HG02610 (cell line): ENCODE data around the gene CEP68.
"Not testable (repeated sequence)": the region's sequence is repeated elsewhere in the genome, so short reads cannot be mapped to it uniquely, and the experiment has no call there.

ENCODE experiments used
- ATAC-seq: cut with Tn5 transposase; IDR thresholded peaks from one replicate; pipeline ENCODE4 v1.9.1; 2021; ENCODE audit warnings: mild to moderate bottlenecking, moderate library complexity; ENCODE audit not compliant: unreplicated experiment

The CEP68 gene

DNA sequence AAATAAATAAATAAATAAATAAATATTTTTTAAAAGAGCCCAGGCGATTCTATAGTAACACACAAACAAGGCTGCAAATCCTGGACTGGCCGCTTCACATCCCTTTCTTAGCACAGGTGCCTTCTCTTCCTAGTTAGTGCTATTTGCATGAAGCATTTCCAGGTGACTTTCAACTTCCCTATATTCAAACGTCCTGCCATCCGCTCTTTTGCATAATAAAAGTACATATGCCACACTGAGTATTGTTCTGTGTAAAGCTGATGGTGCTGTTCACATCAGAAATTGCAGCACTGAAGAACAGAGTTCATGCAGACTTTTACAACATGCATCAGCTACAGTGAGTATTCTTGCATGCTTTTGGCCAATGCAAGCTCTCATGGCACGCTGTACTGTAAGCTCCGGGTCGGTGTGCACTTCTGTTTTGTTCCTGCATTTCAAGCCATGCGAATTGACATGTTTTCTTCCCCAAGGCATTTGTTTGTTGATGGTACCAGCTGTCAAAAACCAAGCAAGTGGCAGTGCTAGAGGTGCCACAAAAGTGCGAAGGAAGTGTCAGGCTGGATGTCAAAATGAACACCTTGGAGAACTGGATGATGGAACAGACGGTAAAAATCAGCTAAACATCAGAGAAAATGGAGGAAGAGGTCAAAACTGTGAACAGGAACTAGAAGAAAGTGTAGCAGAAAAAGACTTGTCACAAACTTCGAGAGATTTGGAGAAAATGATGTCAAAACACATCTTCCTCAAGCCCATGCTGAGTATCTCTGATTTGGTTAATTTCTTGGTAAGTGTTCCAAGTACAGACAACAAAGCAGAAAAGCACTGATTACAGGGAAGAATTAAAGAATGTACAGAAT is 25.5 kb upstream of the CEP68 start:
- ATAC-seq, result no peak

GRCh38 chr2:65031341-65032018 is 24.7 kb upstream of the CEP68 start:
- peak; percentile 18 for ATAC-seq

DNA sequence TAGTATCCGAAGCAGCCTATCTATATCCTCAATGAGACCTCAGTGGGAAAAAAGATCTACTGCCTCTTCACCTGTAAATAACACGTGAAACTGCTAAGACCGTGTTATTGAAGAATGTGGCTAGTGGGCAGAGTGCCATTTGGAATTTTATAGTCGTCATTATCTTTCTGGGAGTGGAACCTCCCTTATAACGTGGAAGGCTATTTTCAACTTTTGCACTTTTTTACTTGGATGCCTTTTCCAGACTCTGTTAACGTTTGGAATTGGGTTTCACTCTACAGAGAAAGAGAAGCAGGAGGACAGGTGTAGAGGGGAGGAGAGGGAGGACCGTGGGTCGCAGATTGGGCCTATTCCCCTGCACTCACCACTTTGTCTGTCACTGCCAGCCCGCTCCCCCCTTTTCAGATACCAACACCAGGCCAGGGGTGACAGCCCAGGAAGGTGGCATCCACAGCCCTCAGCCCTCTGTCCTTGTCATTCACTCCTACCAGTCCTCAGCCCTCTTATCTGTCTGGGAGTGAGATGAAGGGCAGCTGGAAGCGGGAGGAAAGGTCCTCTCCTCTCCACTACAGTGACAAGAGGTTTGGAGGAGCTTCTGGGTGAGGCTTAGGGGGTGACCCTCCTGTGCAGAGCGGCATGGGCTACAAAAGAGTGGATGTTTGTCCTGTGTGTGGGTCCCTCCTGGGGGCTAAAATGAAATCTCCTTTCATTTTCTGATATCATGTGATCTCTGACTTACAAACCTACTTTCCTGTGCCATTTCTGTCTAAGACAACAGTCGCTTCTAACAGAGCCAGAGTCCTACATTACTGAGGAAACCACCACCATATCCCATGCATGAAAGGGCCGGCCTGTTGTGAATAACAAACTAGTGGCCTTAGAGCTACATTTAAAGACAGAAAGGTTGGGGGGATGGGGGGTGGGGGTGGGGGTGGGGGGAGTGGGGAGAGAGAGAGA is 23.9 kb upstream of the CEP68 start:
- ATAC-seq, result peak; percentile 11

GRCh38 chr2:65033178-65033577 is 23.0 kb upstream of the CEP68 start:
- ATAC-seq, result no peak

DNA sequence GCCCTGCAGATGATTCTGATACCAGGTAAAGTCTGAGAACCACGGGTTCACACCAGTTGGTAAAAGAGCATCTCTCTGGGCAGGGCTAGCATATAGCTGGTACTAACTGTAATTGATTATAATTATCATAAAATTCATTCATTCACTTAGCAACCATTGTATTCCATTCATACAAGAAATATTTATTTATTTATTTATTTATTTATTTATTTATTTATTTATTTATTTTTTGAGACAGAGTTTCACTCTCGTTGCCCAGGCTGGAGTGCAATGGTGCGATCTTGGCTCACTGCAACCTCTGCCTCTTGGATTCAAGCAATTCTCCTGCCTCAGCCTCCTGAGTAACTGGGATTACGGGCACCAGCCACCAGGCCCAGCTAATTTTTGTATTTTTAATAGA is 22.5 kb upstream of the CEP68 start:
- ATAC-seq, result not testable (repeated sequence)

DNA sequence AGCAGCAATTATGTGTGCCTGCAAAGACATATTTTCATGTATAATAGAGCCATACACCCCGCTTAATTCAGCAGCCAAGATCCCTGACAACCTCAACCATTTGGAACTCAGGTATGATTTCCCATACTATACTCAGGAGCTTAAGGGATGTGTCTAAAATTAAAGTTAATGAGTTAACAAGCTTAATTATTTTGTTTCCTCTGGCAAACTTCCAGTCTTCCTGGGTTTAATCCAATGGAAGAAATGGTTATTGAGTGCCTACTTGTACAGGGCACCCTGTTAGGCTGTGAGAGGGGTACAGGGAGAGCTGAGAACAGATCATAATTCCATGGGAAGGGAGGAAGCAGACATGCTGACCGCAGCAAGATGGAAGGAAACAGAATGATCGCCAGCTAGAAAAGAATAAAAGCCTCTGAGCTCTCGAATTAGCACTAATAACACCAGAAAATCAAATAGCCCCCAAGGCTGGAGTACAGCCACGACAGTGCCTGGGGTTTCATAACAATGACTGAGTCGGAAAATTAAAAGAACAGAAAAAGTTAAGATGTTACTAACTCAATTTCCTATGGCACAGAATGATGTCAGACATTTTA is 20.8 kb upstream of the CEP68 start:
- ATAC-seq, result no peak

GRCh38 chr2:65037178-65037577 is 19.0 kb upstream of the CEP68 start:
- no peak for ATAC-seq

DNA sequence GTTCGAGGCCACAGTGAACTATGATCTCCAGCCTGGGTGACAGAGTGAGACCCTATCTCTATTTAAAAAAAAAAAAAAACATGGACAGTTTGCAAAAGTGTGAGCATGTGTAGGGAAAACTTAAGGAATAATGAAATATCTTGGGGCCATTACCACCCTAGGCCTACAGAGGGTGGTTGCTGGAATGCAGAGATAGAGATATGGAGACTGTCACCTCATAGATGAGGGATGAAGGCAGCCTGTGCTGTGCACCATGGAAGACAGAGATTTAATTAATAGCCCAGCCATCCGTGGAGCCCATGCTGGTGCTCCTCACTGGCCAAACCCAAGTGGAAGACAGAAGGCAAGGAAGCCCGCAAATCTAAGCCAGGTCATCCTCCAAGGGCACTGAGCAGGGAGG is 16.6 kb upstream of the CEP68 start:
- no peak for ATAC-seq

GRCh38 chr2:65040400-65041261 is 15.6 kb upstream of the CEP68 start:
- peak; percentile 75 for ATAC-seq

- ATAC-seq, result no peak
Observed at GRCh38 chr2:65043001-65043400, 13.2 kb upstream of the CEP68 start.

GRCh38 chr2:65044097-65044735 is 12.0 kb upstream of the CEP68 start:
- ATAC-seq, result no peak

- no peak for ATAC-seq
Observed at GRCh38 chr2:65045651-65046050, 10.6 kb upstream of the CEP68 start.

DNA sequence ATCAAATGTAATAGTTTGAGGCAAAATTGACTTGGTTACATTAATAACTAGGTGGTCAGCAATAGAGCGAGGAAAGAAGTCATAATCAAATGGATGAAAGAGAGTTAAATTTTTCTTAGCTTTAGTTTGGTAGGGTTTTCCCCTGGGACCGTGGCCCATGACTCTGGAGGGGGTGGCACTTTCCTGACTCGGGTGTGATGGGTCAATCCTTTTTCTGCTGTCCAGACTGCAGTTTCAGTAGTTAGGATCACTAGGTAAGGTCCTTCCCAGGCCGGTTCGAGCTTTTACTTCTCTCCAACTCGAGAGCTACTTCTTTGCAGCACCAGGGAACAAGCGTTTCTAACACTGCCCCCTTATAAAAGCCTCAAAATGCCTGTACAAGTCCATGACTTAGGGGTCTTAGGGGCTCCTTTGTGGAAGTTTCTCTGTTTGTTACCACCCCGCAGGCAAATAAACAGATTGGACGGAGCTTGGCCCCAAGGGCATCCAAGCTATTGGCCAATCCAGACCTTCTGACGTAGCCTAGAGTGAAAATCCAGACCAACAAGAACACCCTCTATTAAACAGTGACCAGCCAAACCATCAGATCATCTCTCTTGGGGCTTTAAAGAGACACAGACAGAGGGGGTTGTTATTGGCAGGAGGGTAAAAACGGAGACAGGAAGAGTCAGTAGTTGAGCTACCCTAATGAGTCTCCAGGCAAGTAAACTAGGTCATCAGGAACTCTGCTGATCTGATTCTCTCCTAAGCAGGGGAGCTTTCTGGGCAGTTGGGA is 9.4 kb upstream of the CEP68 start:
- no peak for ATAC-seq

- no peak for ATAC-seq
Observed at GRCh38 chr2:65049010-65049639, 7.1 kb upstream of the CEP68 start.

DNA sequence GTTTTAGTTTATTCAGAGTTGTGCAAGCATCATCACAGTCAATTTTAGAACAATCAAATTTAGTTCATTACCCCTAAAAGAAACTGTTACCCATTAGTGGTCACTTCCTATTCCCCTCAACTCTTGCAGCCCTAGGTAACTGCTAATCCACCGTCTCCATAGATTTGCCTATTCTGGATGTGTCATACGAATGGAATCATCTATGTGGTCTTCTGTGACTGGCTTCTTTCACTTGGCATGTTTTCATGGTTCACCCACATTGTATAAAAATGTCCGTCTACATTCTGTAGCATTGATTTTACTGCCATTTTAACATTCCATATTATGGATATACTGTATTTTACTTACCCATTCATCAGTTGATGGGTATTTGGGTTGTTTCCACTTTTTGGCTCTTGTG is 5.3 kb upstream of the CEP68 start:
- ATAC-seq, result no peak

- peak; percentile 50 for ATAC-seq
Observed at GRCh38 chr2:65053199-65053598, 3.0 kb upstream of the CEP68 start.

GRCh38 chr2:65054749-65055421 is 1.3 kb upstream of the CEP68 start:
- no peak for ATAC-seq
